ENCODE data around the gene SP3. TPM values are rescaled to one million over a fixed set of nuclear protein-coding genes. Genes with fewer than 3 reads are reported as not detected.

SP3 gene
- total RNA-seq, 1 donor from 2014 or later, result 52.6 TPM

DNA sequence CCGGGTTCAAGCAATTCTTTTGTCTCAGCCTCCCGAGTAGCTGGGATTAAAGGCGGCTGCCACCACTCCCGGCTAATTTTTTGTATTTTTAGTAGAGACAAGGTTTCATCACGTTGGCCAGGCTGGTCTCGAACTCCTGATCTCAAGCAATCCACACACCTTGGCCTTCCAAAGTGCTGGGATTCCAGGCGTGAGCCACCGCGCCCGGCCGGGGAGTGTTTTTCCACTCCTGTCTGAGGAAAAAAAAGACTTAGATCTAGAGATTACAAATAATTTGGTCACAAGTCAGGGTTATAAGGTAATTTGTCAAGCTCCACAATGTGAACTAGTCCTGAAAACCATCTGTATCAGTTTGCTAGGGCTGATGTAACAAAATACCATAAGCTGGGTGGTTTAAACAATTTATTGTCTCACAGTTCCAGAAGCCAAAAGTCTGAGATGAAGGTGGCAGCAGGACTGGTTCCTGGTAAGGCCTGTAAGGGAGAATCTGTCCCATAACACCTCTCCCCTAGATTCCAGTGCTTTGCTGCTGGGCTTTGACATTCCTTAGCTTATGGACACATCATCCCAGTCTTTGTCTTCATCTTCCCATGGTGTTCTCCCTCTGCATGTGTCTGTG lies 40.7 kb upstream of the SP3 start:
- H3K27me3 ChIP-seq (ENCODE audit: control insufficient read depth, insufficient read depth, low read length), result no peaks in the 10 kb centered on the region
- DNase-seq (ENCODE audit: low read depth), result no peak
- H3K4me3 ChIP-seq (ENCODE audit: low read depth, low read length), result no peak overlapping the region
- TF ChIP-seq, protein P1, sequence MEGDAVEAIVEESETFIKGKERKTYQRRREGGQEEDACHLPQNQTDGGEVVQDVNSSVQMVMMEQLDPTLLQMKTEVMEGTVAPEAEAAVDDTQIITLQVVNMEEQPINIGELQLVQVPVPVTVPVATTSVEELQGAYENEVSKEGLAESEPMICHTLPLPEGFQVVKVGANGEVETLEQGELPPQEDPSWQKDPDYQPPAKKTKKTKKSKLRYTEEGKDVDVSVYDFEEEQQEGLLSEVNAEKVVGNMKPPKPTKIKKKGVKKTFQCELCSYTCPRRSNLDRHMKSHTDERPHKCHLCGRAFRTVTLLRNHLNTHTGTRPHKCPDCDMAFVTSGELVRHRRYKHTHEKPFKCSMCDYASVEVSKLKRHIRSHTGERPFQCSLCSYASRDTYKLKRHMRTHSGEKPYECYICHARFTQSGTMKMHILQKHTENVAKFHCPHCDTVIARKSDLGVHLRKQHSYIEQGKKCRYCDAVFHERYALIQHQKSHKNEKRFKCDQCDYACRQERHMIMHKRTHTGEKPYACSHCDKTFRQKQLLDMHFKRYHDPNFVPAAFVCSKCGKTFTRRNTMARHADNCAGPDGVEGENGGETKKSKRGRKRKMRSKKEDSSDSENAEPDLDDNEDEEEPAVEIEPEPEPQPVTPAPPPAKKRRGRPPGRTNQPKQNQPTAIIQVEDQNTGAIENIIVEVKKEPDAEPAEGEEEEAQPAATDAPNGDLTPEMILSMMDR (IDR thresholded peaks at IDR 0.05; ENCODE audit: insufficient read depth, low read length, poor library complexity, severe bottlenecking), result no peak
- no peaks in the 10 kb centered on the region for H3K36me3 ChIP-seq (ENCODE audit: control insufficient read depth, insufficient read depth, low read length)

DNA sequence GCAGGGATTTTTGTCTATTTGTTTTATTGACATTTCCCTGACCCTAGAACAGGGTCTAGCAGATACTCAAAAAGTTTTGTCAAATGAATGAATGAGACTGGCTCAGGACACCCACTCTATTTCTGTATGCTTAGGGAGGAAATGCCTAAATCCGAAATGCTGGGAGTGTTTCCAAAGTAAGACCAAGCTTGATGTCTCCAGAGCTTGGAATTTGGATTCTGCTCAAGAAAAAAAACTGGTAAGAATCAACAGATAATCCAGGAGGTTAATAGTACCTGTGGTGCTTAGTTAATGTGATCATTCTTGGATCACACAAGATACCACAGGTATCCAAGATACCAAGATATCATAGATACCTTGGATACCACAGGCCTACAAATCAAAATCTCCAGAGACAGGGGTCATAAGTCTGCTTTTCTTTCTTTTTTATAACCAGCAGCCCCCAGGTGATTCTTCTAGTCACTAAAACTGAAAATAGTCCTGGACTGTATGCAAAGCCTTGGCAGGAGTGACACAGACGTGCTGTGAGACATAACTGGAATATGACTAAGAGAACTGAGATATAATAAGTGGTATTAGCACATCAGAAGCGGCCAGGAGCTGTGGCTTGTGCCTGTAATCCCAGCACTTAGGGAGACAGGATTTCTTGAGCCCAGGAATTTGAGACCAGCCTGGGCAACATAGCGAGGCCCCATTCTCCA lies 39.9 kb upstream of the SP3 start:
- DNase-seq (ENCODE audit: low read depth), result no peak
- H3K4me3 ChIP-seq (ENCODE audit: low read depth, low read length), result no peak overlapping the region
- no peaks in the 10 kb centered on the region for H3K27me3 ChIP-seq (ENCODE audit: control insufficient read depth, insufficient read depth, low read length)
- TF ChIP-seq, protein P1 (IDR thresholded peaks at IDR 0.05; ENCODE audit: insufficient read depth, low read length, poor library complexity, severe bottlenecking), result no peak
- no peaks in the 10 kb centered on the region for H3K36me3 ChIP-seq (ENCODE audit: control insufficient read depth, insufficient read depth, low read length)

DNA sequence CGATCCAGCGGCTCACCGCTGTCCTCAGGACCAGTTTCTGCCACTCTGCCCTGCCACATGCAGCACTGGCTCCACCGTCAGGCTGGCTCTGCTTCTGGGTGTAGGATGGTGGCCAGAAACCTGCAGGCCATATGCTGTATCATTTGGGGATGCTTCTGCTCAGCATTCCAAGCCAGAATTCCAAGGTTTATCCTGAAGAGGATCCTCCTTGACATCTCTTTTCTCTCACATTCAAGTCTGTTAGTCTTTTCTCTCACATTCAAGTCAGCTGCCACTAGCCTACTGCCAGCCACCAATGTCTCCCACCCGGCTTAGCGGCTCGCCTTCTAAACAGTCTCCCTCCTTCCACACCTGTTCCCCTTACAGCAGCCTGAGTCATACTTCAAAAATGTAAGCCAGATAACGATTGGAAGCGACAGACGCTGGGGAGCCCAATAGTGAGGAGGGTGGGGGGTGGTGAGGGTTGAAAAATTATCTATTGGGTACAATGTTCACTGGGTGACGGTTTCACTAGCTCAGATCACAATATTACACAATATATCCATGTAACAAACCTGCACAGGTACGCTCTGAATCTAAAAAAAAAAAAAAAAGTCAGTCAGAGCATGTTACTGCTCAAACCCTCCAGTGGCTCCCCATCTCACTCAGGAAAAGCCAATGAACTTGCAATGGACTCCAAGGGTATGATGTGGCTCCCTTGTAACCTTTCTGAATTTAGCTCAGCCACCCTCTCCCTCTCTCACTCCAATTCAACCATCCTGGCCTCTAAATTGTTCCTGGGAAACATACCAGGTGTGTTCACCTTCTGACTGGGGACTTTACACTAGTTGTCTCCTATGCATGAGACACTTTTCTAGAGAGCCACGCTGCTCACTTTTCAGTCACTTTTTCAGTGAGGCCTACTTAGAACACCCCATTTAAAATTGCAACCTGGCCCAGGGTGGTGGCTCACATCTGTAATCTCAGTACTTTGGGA lies 38.8 kb upstream of the SP3 start:
- H3K4me3 ChIP-seq (ENCODE audit: low read depth, low read length), result no peak overlapping the region
- TF ChIP-seq, protein P1 (IDR thresholded peaks at IDR 0.05; ENCODE audit: insufficient read depth, low read length, poor library complexity, severe bottlenecking), result no peak
- H3K27me3 ChIP-seq (ENCODE audit: control insufficient read depth, insufficient read depth, low read length), result no peaks in the 10 kb centered on the region
- no peak for DNase-seq (ENCODE audit: low read depth)
- H3K36me3 ChIP-seq (ENCODE audit: control insufficient read depth, insufficient read depth, low read length), result no peaks in the 10 kb centered on the region

DNA sequence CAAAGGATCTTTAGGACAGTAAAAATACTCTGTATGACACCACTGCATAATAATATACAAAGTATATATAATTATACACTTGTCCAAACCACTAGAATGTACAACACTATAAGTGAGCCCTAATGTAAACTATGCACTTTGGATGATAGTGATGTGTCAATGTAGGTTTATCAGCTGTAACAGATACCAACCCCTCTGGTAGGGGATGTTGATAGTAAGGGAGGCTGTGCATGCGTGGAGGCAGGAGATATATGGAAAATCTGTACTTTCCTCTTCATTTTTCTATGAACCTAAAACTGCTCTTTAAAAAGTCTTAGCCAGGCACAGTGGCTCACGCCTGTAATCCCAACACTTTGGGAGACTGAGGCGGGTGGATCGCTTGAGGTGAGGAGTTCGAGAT lies 37.5 kb upstream of the SP3 start:
- no peaks in the 10 kb centered on the region for H3K27me3 ChIP-seq (ENCODE audit: control insufficient read depth, insufficient read depth, low read length)
- TF ChIP-seq, protein P1 (IDR thresholded peaks at IDR 0.05; ENCODE audit: insufficient read depth, low read length, poor library complexity, severe bottlenecking), result no peak
- H3K36me3 ChIP-seq (ENCODE audit: control insufficient read depth, insufficient read depth, low read length), result no peaks in the 10 kb centered on the region
- H3K4me3 ChIP-seq (ENCODE audit: low read depth, low read length), result no peak overlapping the region
- DNase-seq (ENCODE audit: low read depth), result no peak

DNA sequence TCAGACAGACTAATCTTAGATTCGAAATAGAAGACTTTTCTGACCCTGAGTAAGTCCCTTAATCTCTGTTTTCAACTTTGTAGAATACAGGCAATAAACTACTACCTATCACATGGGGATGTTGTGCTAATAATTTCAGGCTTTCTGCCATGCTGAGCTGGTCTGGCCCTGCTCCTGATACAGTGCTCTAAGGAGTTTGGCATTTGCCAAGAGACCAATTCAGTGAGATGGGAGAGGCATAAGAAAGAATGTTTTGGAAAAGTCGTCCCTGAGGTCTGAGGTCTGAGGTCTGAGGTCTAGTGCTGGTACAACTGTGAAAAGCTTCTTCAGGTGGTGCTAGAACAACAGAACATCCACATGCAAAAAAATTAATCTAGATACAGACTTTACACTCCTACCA lies 35.9 kb upstream of the SP3 start:
- DNase-seq (ENCODE audit: low read depth), result no peak
- Histone ChIP-seq H3K27me3 (ENCODE audit: control insufficient read depth, insufficient read depth, low read length) (no peaks in the 10 kb centered on the region), H3K36me3 (ENCODE audit: control insufficient read depth, insufficient read depth, low read length) (no peaks in the 10 kb centered on the region), H3K4me3 (ENCODE audit: low read depth, low read length) (no peak overlapping the region)
- TF ChIP-seq, protein P1 (IDR thresholded peaks at IDR 0.05; ENCODE audit: insufficient read depth, low read length, poor library complexity, severe bottlenecking), result no peak
